ENCODE measurements around the gene TAF5L. TPM values are rescaled to one million over a fixed set of nuclear protein-coding genes. Genes with fewer than 3 reads are reported as not detected.
A peak's percentile ranks its signal among the peaks of the same experiment; 100 is the strongest.

Gene TAF5L
- total and polyA plus RNA-seq, 10 of the 15 experiments (the other 5 are each of a cell fraction or from before 2014, with no cell fraction given) = 1.1 to 26.2 (median 19.1) TPM

GRCh38 chr1:229643996-229644745 lies 18.2 kb upstream of the TAF5L start:
- H3K27me3 ChIP-seq (replicated peaks in 1 of 2; ENCODE audit: control insufficient read depth in 2 of 2, insufficient read depth in 2 of 2, low read length in 1 of 2) = no peaks in the 10 kb centered on the region
- no peak overlapping the region; the same call in 1 of the 2 replicates for H3K27ac ChIP-seq (ENCODE audit: control insufficient read depth, insufficient read depth)
- no peak overlapping the region for H3K4me3 ChIP-seq
- FAIRE-seq (no peak), DNase-seq (ENCODE audit: low read depth, low spot score) (no peak), ATAC-seq (peak; percentile 74)
- no peaks in the 10 kb centered on the region; the same call in none of the 2 replicates for H4K20me1 ChIP-seq (ENCODE audit: control insufficient read depth, insufficient read depth)
- CTCF ChIA-PET = no interaction called here
- intact Hi-C loops (cut with micrococcal nuclease; ENCODE audit: unreplicated experiment) = no loop called here
- WGBS (ENCODE audit: insufficient coverage, insufficient replicate concordance, low lambda C conversion rate, missing lambda C conversion rate) = 61% methylated on average over 6 of the region's 6 CpGs
- no peak overlapping the region for H3K9ac ChIP-seq (ENCODE audit: control insufficient read depth, insufficient read depth, low read length)
- RAD21 ChIA-PET (ENCODE audit: unreplicated experiment) = no interaction called here
- H3K9me3 ChIP-seq (replicated peaks; ENCODE audit: control insufficient read depth, insufficient read depth, low read length) = no peaks in the 10 kb centered on the region
- no peak overlapping the region for H2AFZ ChIP-seq (ENCODE audit: control insufficient read depth, low read depth, low read length)
- SMC1A ChIA-PET (ENCODE audit: uncharacterized antibody, unreplicated experiment) = no interaction called here
- H3K4me2 ChIP-seq (ENCODE audit: control insufficient read depth, insufficient read depth) = no peak overlapping the region
- peaks cover 17 to 48% of the 10 kb centered on the region in 2 experiments for H3K36me3 ChIP-seq (ENCODE audit: control insufficient read depth in 2 of 2, insufficient read depth in 2 of 2, low read length in 1 of 2)
- peaks cover 7% of the 10 kb centered on the region for H3K4me1 ChIP-seq (ENCODE audit: control insufficient read depth, insufficient read depth, low read length)
- POLR2A ChIA-PET = no interaction called here
- H3K79me2 ChIP-seq (ENCODE audit: control insufficient read depth, insufficient read depth, low read length) = peaks cover 8% of the 10 kb centered on the region
- BruUV-seq (replicated peaks) = no TSS peak
- in situ Hi-C loops (cut with MboI) = no loop called here
- TF ChIP-seq, protein P1, sequence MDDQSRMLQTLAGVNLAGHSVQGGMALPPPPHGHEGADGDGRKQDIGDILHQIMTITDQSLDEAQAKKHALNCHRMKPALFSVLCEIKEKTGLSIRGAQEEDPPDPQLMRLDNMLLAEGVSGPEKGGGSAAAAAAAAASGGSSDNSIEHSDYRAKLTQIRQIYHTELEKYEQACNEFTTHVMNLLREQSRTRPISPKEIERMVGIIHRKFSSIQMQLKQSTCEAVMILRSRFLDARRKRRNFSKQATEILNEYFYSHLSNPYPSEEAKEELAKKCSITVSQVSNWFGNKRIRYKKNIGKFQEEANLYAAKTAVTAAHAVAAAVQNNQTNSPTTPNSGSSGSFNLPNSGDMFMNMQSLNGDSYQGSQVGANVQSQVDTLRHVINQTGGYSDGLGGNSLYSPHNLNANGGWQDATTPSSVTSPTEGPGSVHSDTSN (IDR thresholded peaks at IDR 0.05; ENCODE audit: insufficient replicate concordance, low read depth, low read length) = no peak
- TF ChIP-seq EED (IDR thresholded peaks at IDR 0.05; ENCODE audit: low read depth) = no peak
- TF ChIP-seq BMI1 (IDR thresholded peaks at IDR 0.05; ENCODE audit: borderline replicate concordance) = no peak
- TF ChIP-seq JUNB (IDR thresholded peaks at IDR 0.05) = no peak
- TF ChIP-seq BHLHE40 (IDR thresholded peaks at IDR 0.05; ENCODE audit: borderline replicate concordance in 1 of 2, low read depth in 2 of 2, low read length in 1 of 2) = peak in 1 of 2 experiments; percentile 20; a peak in 1 of 4 replicates
- TF ChIP-seq CREM (IDR thresholded peaks at IDR 0.05; ENCODE audit: low read depth) = no peak
- TF ChIP-seq, protein P2, sequence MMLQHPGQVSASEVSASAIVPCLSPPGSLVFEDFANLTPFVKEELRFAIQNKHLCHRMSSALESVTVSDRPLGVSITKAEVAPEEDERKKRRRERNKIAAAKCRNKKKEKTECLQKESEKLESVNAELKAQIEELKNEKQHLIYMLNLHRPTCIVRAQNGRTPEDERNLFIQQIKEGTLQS (IDR thresholded peaks at IDR 0.05; ENCODE audit: borderline replicate concordance, extremely low read depth, low read depth, low read length) = no peak
- TF ChIP-seq CHD2 (IDR thresholded peaks at IDR 0.05; ENCODE audit: borderline replicate concordance, low read depth, low read length) = no peak
- peak; percentile 84 for TF ChIP-seq SPI1 (IDR thresholded peaks at IDR 0.05; ENCODE audit: borderline replicate concordance, insufficient read depth, low read depth, low read length)
- 0 out of 4 replicates have a peak, but pooled peaks of 1 of the 2 experiments have one; percentile 24 for TF ChIP-seq IKZF2 (IDR thresholded peaks at IDR 0.05)
- no peak for TF ChIP-seq TARDBP (IDR thresholded peaks at IDR 0.05; ENCODE audit: borderline replicate concordance)
- no peak for TF ChIP-seq POLR2AphosphoS5 (IDR thresholded peaks at IDR 0.05; ENCODE audit: low read length)
- TF ChIP-seq ZNF24 (IDR thresholded peaks at IDR 0.05) = no peak
- no peak for TF ChIP-seq CREB1 (IDR thresholded peaks at IDR 0.05; ENCODE audit: low read depth)
- no peak for TF ChIP-seq FOS (IDR thresholded peaks at IDR 0.05; ENCODE audit: borderline replicate concordance, extremely low read depth, insufficient read length)
- no peak for TF ChIP-seq ELK1 (IDR thresholded peaks at IDR 0.05; ENCODE audit: low read depth, low read length)
- TF ChIP-seq ZBTB40 (IDR thresholded peaks at IDR 0.05; ENCODE audit: borderline replicate concordance) = no peak
- no peak for TF ChIP-seq TCF3 (IDR thresholded peaks at IDR 0.05; ENCODE audit: borderline replicate concordance, insufficient read depth, low read depth, low read length)

Data from GM12878 (cell line).